ENCODE data around the gene THEM5. TPM values are rescaled to one million over a fixed set of nuclear protein-coding genes. Genes with fewer than 3 reads are reported as not detected.

The THEM5 gene
- total RNA-seq, 4 donors from 2014 or later, result not detected

- WGBS, 2 donors, result 62 to 67% methylated on average over 3 of the region's 3 CpGs
- intact Hi-C loops (cut with DNase I), result loop anchor here (10.0 kb wide), 2 partner anchors 102 to 302 kb away; no protein-coding TSS in a partner anchor
- peak overlapping the region; percentile 61 to 72 (median 68) for H3K27ac ChIP-seq
Observed at GRCh38 chr1:151837197-151837596, 16.3 kb downstream of the THEM5 start.

GRCh38 chr1:151835596-151835995 is 17.9 kb downstream of the THEM5 start:
- 90 to 93% methylated on average over 7 of the region's 7 CpGs for WGBS, 2 donors
- no peaks in the 10 kb centered on the region for H3K36me3 ChIP-seq
- H3K4me3 ChIP-seq (replicated peaks in 1 of 3), result no peak overlapping the region
- H3K9me3 ChIP-seq, result no peaks in the 10 kb centered on the region
- peak overlapping the region in 2 of 3 donors; percentile 61 to 68 for H3K27ac ChIP-seq
- intact Hi-C loops (cut with DNase I), result loop anchor here (10.0 kb wide), 2 partner anchors 101 to 301 kb away; no protein-coding TSS in a partner anchor
- H3K4me1 ChIP-seq, result peaks cover 40 to 65% of the 10 kb centered on the region in 2 donors
- DNase-seq, result no peak
- no peaks in the 10 kb centered on the region for H3K27me3 ChIP-seq
- TF ChIP-seq CTCF (IDR thresholded peaks at IDR 0.05) (no peak), POLR2A (IDR thresholded peaks at IDR 0.05) (no peak)

More at GRCh38 chr1:151837197-151837596, 16.3 kb downstream of the THEM5 start:
- DNase-seq, result no peak
- H3K9me3 ChIP-seq, result no peaks in the 10 kb centered on the region
- no peak for TF ChIP-seq POLR2A (IDR thresholded peaks at IDR 0.05)
- no peaks in the 10 kb centered on the region for H3K36me3 ChIP-seq
- H3K27me3 ChIP-seq, result no peaks in the 10 kb centered on the region
- no peak overlapping the region for H3K4me3 ChIP-seq (replicated peaks in 1 of 3)
- H3K4me1 ChIP-seq, result peaks cover 30 to 60% of the 10 kb centered on the region in 2 donors

GRCh38 chr1:151834239-151834638 is 19.3 kb downstream of the THEM5 start:
- intact Hi-C loops (cut with DNase I), result loop anchor here (10.0 kb wide), 2 partner anchors 99 to 299 kb away; no protein-coding TSS in a partner anchor
- H3K27me3 ChIP-seq, result no peaks in the 10 kb centered on the region
- no peaks in the 10 kb centered on the region for H3K36me3 ChIP-seq
- 53 to 78% methylated on average over 2 to 3 of the region's 3 CpGs for WGBS, 2 donors
- TF ChIP-seq CTCF (IDR thresholded peaks at IDR 0.05) (no peak), POLR2A (IDR thresholded peaks at IDR 0.05) (no peak)
- no peaks in the 10 kb centered on the region for H3K9me3 ChIP-seq
- H3K27ac ChIP-seq, result no peak overlapping the region
- no peak overlapping the region for H3K4me3 ChIP-seq (replicated peaks in 1 of 3)
- no peak for DNase-seq
- peaks cover 43 to 67% of the 10 kb centered on the region in 2 donors for H3K4me1 ChIP-seq

GRCh38 chr1:151833172-151833900 is 20.2 kb downstream of the THEM5 start:
- Histone ChIP-seq H3K4me3 (replicated peaks in 1 of 3) (no peak overlapping the region), H3K27me3 (no peaks in the 10 kb centered on the region), H3K36me3 (no peaks in the 10 kb centered on the region), H3K27ac (peak overlapping the region in 2 of 3 donors; percentile 50), H3K9me3 (no peaks in the 10 kb centered on the region), H3K4me1 (peaks cover 46 to 67% of the 10 kb centered on the region in 2 donors)
- no peak for TF ChIP-seq POLR2A (IDR thresholded peaks at IDR 0.05)
- no peak for TF ChIP-seq CTCF (IDR thresholded peaks at IDR 0.05)
- 77 to 80% methylated on average over 5 to 8 of the region's 8 CpGs for WGBS, 2 donors
- intact Hi-C loops (cut with DNase I), result loop anchor here (10.0 kb wide), 2 partner anchors 99 to 299 kb away; no protein-coding TSS in a partner anchor
- no peak for DNase-seq

- Histone ChIP-seq H3K4me1 (peaks cover 46 to 62% of the 10 kb centered on the region in 2 donors), H3K36me3 (no peaks in the 10 kb centered on the region), H3K4me3 (replicated peaks in 1 of 3) (no peak overlapping the region), H3K27me3 (no peaks in the 10 kb centered on the region), H3K9me3 (no peaks in the 10 kb centered on the region), H3K27ac (peak overlapping the region; percentile 51 to 79 (median 78))
- peak; percentile 99 for DNase-seq
- WGBS, 2 donors, result 30 to 42% methylated on average over 9 to 10 of the region's 10 CpGs
- TF ChIP-seq CTCF (IDR thresholded peaks at IDR 0.05) (no peak), POLR2A (IDR thresholded peaks at IDR 0.05) (peak in 1 of 2 donors; percentile 22)
- intact Hi-C loops (cut with DNase I), result loop anchor here (10.0 kb wide), 2 partner anchors 98 to 298 kb away; no protein-coding TSS in a partner anchor
Observed at GRCh38 chr1:151832318-151832980, 21.1 kb downstream of the THEM5 start.
